ENCODE data around the gene PRDM5. TPM values are rescaled to one million over a fixed set of nuclear protein-coding genes. Genes with fewer than 3 reads are reported as not detected.
A peak's percentile ranks its signal among the peaks of the same experiment; 100 is the strongest.

Gene PRDM5
- total RNA-seq, 1 experiment from 2014 or later, result 13.1 TPM

DNA sequence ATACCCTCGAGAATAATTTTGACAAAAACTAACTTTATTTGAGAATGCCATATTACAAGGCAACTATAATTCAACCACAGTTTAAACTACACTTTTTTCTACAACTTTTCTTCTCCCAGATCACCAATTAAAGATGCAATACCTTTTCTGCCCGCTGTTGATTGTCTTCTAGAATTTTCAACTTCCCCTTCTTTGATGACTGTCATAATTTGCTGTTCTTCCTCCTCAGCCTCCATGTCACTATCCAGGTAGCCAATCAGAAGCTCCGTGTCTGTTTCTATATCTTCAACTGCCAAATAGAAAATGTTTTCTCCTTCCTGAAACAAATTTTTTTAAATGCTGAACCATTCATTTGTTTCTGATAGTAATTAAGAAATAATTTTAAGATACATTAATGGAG is 101.5 kb downstream of the PRDM5 start:
- no peak for DNase-seq (ENCODE audit: low spot score)

DNA sequence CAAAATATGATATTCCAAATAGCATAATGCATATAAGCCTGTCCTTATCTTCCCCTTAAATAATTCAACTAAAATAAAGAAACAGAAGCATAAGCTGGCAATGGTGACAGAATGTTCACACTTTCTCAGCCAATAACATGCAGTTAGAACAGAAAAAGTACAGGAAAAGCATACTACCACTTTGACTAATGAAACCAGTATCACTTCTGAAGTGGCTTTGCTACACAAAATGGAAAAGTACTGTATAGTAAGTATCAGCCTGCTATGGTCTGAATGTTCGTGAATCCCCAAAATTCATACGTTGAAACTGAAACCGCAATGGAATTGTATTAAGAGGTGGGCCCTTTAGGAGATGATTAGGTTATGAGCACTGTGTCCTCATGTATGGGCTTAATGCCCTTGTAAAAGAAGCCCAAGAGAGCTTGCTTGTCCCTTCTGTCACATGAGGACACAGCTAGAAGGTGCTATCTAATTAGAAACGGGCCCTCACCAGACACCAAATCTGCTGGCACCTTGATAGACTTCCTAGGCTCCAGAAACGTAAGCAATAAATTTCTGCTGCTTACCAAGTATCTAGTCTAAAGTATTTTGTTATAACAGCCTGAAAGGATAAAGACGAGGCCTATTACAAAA is 102.6 kb downstream of the PRDM5 start:
- DNase-seq (ENCODE audit: low spot score), result no peak

DNA sequence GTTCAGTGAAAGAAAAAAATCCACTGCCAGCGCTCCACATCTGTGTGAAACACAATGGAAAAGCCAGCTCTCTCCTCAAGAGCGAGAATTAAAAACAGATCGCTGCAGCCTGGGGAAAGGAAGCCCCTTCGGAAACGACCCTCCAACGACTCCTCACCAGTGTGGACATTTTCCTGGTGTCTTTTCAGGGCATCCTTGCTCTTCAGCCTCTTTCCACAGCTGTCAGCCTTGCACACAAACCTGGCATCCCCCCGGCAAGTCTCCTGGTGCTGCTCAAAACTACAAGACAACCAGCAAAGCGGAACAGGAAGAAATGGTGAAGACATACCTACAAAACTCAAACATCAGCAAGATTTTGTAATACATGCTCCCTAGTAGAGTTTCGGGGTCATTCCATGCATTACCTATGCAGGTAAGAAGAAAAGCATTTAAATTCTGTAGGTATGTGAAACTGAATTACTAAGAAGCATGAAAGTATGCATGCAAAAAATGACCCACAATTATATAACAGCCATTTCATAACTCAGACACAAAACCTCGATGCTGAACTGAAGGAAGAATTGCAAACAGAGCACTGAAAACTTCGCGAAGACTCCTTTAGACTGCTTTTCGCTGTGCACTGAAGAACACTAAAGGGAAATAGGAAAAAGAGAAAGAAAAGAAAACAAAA is 106.1 kb downstream of the PRDM5 start:
- no peak for DNase-seq (ENCODE audit: low spot score)

DNA sequence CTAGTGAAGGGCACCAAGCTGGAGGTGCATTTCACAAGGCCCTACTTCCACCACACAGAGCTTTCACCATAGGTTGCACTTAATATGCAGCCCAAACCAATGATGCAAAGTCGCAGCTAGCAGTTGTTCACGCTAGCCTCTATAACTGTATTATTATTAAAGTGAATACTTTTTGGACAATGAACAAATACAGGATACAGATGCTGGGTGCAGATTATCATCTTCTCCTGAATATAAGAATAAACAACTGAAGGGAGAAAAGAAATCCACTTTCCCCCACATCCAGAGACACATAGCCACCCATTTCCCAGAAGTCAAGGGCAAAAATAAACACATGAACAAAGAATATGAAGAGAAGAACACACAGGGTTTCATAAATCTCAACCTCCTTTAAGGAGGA is 107.2 kb downstream of the PRDM5 start:
- no peak for DNase-seq (ENCODE audit: low spot score)

DNA sequence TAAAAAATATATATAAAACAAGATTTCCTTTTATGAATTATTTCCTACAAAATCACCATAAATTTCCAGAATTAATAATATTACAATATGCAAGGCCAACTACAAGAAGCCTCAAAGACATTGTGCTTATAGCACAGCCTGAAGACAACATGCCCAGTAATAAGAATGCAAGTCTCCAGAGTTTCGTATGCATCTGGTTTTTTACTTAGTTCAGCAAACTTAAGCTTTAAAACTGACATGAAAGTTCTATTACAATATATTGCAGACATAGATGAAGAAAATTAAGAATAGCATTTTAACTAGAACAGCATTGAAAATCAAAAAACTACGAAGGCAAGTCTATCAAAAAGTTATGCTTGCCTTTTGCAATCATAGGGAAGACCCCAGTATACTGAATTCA is 107.6 kb downstream of the PRDM5 start:
- no peak for DNase-seq (ENCODE audit: low spot score)

DNA sequence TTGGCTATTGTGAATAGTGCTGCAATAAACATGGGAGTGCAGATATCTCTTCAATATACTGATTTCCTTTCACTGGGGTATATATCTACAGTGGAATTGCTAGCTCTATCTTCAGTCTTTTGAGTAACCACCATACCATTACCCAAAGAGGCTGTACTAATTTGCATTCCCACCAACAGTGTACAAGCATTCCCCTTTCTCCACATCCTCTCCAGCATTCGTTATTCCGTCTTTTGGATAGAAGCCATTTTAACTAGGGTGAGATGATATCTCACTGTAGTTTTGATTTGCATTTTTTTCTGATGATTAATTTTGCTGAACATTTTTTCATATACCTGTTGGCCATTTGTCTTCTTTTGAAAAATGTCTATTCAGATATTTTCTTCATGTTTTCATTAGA is 110.3 kb downstream of the PRDM5 start:
- DNase-seq (ENCODE audit: low spot score), result no peak

DNA sequence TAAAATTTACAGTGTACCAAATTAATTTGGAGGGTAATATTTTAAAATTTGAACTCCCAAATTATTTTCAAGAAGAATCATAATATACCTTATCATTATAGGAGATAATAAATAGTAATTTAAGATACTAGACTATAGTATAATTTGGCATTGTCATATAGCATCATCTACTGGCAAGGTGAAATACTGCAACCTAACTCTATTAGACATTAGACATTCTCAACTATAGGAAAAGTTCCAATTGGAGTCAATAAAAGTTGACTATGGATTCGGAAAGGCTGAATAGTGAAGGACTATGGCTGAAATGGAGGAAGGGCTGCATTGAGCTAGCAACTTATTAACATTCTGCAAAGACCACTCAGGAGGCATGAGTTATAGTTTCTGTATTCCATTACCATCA is 113.0 kb downstream of the PRDM5 start:
- DNase-seq (ENCODE audit: low spot score), result no peak

DNA sequence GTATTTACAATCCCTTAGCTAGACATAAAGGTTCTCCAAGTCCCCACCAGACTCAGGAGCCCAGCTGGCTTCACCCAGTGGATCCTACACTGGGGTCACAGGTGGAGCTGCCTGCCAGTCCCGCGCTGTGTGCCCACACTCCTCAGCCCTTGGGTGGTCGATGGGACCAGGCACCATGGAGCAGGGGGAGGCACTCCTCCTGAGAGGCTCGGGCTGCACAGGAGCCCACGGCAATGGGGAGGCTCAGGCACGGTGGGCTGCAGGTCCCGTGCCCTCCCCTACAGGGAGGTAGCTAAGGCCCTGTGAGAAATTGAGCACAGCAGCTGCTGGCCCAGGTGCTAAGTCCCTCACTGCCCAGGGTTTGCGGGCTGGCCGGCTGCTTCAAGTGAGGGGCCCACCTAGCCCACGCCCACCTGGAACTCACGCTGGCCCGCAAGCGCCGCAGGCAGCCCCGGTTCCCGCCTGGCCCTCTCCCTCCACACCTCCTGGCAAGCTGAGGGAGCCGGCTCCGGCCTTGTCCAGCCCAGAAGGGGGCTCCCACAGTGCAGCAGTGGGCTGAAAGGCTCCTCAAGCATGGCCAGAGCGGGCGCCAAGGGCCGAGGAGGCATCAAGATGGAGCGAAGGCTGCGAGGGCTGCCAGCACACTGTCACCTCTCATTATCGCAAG is 113.9 kb downstream of the PRDM5 start:
- DNase-seq (ENCODE audit: low spot score), result no peak

DNA sequence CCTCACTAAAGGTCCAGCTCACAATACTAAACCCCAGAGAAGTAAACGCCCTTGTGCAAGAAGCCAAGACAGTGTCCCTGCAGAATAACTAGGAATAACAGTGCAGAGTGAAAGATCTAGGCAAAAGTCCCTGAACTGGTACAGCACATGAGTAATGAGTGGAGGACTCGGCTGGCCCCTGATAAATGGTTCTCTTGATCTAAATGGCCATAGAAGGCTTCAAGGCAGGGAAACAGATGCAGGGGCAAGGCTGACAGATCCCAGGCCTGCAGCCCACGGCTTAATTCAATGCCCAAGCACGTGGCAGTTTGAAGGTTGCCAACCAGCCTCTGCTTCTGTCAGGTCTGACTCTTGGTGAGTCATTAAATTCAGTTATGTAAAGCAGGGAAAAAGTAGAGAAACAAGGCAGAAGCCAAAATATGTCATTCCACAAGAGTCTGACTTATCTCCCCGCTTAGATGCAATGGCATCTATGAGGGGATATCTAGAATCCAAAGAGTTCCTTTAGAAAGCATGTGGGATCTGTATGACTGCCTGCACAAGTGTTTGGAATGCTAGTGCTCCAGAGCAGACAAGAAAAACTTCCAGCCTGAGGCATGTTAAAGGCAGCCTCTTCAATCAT is 121.3 kb downstream of the PRDM5 start:
- no peak for DNase-seq (ENCODE audit: low spot score)

DNA sequence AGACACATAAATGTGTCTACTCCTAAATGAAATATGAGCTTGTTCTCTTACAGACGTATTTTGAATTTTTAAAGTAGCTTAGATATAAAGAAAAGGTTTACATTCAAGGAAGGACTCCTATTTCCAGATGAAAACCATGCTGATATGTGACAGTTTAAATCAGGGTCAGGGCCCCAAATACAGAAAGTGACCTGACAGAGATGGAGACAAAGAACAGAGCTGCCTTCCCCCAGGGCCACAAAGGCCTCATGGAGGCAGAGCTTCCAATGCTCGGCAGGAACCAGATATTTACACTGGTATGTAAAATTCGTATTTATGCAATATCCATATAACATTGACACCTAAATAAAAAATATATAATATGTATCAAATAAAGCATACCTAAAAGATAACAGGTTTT is 124.0 kb downstream of the PRDM5 start:
- no peak for DNase-seq (ENCODE audit: low spot score)

DNA sequence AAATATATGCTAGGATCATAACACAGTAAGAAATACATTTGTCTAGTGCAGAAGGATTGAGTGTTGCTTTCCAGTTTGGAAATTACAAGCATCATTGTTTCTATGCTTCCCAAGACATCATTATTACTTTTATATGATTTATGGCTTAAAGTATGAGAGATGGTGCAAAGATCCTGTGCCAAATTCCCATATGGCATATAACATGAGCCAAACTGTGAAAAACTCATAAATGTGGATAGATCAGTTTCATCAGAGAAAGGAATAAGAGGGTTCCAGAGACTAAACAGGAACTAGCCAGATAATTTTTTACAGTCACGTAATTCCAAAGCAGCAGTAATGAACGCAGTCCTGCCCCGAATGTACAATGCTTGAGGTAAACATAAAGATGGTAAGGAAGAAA is 126.3 kb downstream of the PRDM5 start:
- DNase-seq (ENCODE audit: low spot score), result no peak

DNA sequence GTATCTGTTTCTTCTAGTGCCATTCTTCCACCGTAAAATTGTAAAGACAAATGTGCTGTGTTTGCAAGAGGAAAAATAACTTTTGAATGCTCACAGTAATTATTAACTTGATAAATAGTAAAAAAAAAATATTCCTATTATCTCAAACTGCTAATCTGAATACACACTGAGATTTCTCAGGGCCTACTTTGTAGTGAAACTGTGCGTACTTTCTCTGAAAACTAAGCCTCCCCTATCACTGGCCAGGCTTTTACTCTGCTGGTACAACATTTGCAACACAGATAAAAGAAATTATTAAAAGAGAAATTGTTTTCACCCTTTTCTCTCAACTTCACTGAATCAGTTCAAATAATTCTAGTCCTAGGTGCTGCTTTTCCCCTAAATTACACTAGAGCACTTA is 137.3 kb downstream of the PRDM5 start:
- DNase-seq (ENCODE audit: low spot score), result no peak

DNA sequence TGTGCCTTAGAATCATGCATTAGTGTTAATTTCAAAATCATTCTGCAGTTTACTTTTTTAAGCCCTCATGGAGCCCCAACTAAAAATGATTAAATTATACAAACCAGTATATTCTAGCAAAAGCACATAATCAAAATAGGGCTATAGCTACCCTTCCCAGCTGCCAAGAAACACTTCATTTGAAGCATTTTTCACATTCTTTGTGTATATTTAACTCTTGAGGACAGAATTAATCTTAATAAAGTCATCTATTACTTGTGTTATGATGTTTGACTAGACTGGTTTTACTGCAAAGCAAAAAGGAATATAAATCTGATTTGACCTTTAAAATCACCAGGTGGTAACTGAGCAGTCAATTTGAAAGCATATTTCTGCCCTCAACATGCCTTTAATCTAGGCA is 145.1 kb downstream of the PRDM5 start:
- DNase-seq (ENCODE audit: low spot score), result no peak

DNA sequence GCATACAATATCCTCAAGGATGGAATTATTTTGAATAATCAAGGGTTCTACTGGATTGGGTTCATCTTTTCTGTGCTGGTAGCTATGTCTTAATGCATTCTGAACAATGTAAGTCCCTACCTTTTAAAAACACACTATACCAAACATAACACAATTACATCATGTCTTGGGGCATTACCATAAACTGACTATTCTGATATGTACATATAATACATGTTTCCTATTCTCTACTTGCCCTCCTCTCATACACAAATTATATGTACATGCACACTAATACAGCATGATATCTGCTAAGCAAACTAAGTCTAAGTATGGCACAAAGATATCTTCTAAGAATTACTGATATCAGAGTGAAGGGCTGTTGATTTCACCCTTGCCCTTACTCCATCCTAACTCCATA is 147.1 kb downstream of the PRDM5 start:
- DNase-seq (ENCODE audit: low spot score), result no peak

DNA sequence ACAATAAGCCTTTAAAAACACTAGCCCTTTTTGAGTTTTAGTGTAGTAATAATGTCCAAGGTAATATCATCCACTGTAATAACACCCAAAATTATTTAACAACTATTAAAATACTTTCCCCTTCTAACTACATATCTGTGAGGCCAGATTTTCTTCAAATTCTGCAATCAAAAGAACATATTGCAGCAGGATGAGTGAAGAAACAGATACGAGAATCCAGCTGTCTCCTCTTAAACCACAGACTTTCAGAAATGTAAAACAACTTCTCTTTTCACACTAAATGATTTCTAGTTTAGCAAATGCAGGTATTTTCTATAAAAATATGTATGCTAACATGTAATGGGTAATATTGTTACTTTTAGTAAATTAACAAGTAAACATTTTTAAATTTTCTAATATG is 148.9 kb downstream of the PRDM5 start:
- no peak for DNase-seq (ENCODE audit: low spot score)

DNA sequence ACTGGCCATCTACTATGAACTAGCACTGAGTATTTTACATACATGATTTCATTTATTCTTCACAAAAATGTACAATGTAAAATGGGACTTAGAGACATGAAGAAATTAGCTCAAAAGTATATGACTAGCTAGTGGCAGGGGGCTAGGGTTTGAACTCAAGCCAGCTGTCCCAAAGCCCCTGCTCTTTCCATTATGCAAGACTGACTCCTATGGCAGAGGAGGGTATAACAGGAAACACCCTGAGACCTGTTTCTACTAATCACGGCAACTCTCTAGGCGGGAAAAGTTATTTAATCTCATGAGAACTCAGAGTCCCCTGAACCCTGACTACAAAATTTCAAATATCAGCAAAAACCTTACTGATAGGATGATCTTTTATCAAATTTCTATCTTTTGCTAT is 150.6 kb downstream of the PRDM5 start:
- no peak for DNase-seq (ENCODE audit: low spot score)

DNA sequence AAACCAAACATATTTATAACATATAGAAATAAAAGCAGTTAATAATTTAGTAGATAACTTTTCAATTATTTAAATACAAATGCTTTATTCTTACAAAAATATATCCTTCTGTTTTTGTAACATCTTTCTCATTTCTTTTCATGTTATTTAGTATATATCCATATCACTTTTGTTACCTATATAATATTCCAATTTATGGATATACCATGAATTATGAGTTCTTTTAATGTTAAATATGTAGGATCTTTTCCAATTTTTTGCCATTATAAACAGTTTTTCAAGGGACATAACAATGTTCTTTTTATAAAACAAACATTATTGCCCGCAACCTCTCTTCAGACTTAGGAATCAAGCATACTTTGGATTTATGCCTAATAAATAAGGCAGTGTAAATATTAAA is 151.6 kb downstream of the PRDM5 start:
- DNase-seq (ENCODE audit: low spot score), result no peak

DNA sequence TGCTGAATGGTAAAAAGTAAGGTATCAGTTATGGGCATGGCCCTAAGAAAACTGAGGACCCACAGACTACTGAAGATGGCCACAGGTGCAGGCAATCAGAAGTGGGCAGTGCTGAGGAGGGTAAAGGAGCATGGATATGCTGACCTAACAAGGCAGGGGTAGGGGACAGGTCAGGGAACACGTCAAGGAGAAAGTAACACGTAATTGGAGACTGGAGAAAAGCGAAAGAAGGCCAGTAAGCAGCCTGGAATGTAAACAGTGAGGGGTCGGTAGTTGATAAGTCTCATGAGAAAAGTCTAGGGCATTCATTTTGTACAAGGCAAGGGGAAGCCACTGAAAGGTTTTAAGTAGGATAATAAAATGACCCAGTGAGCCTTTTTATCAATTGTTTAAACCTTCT is 153.3 kb downstream of the PRDM5 start:
- DNase-seq (ENCODE audit: low spot score), result peak; percentile 67

DNA sequence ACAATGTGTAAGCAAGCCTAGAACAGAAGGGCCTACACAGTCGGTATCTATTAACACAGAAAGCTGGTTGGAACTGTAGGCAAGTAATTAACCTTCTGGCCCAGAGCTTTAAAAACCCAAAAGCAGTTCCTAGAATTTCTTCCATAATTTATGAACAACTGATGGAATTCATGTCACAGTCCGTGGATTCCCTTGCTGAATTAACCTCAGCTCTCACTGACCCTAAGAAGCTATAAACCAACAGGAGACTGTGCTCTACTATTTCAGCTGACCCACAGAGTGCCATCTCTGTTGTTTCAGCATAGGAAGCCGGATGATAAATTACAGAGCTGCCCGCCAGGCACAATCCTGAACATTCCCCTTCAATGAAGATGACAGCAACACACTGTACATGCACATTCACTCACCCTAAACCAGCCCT is 157.3 kb downstream of the PRDM5 start:
- no peak for DNase-seq (ENCODE audit: low spot score)

DNA sequence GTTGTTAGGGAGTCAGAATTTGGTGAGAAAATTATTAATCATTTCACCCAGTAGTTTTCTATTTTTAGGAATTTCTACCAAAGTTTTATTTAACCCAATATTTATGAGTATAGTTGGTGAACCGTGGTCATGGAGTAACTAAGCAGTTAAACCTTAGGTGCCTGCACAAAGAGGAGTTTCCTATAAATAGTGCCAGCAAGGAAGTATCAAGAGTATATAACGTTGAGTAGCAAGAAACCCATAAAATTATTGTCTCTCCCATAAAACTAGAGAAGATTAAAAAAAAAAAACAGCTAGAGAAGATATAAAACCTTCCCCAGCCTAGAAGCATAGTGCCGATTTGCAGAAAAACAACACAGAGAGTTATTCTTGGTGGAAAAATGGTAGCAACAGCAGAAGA is 158.9 kb downstream of the PRDM5 start:
- no peak for DNase-seq (ENCODE audit: low spot score)

DNA sequence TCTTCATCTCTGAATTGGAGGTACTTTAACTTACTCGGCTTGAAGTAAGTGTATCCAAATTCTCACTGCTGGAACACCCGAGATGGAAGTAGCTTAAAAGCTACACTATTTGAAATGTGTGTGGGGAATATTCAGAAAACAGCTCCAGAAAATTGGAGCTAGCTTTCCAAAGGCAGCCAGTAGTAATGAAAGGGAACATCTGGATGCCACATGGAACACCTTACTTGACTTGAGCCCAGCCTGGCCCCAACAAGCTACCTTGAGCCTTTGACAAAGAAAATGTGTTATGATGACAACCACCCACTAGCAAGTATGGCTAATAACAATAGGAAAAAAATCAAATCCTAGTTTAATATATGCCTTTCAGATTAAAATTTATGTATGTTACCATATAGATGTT is 161.5 kb downstream of the PRDM5 start:
- DNase-seq (ENCODE audit: low spot score), result no peak

DNA sequence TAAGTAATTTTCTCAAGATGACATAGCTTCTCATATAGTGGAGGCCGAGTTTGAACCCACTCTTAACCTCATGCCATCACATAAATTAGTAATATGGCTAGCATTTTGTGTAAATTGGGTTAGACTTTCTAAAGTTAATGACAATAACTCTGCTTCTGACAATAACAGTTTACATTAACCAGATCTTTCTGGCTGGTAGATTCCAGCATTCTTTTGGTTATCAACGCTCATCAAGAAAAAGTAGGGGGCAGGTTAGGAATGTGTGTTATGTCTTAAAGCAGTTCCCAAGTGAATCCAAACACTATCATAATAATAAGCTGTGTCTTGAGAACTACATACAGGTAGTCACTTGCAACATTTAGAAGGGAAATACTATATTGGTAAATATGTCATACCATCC is 162.5 kb downstream of the PRDM5 start:
- no peak for DNase-seq (ENCODE audit: low spot score)

DNA sequence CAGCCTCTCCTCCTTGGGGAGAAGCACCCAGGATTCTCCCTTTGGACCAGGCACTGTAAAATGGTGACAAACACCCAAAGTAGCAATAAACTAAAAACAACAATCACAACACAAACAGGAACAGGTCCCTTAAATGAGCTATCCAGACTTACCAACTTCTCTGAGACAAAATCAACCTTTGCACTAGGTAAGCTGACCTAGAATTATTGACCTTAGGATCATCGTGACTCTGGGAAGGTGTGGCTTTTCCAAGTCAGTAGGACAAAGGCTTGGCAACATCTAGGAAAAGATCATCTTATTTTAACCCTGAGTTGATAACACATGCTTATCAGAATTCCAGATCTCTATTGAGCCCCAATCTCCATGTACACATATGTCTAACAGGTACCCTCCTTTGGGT is 166.7 kb downstream of the PRDM5 start:
- no peak for DNase-seq (ENCODE audit: low spot score)
